MM.1S (cell line): ENCODE results near the gene BRICD5.

ENCODE experiments used
- DNase-seq: peaks from one replicate; pipeline ENCODE4 v3.0.0-alpha.2; 2015
- H2AFZ ChIP-seq: fragments of 300-600 bp; sonication (generic); 2 replicates; pipeline ENCODE4 v1.6.0; 2016; ENCODE audit warnings: antibody characterized with exemption, low read length
- H3F3A ChIP-seq: fragments of 300-600 bp; sonication (generic); 2 replicates; pipeline ENCODE4 v1.6.1; 2016; ENCODE audit warnings: mild to moderate bottlenecking, antibody characterized with exemption, low read length, moderate library complexity, mixed read lengths; ENCODE audit not compliant: insufficient read depth
- H3K27ac ChIP-seq: fragments of 300-600 bp; sonication (generic); 2 replicates; pipeline ENCODE4 v1.5.1; 2016; ENCODE audit warnings: mild to moderate bottlenecking, low read length
- H3K27me3 ChIP-seq: fragments of 300-600 bp; sonication (generic); replicated peaks from 2 replicates; pipeline ENCODE4 v1.6.0; 2016; ENCODE audit warnings: low read length; ENCODE audit not compliant: insufficient read depth
- H3K36me3 ChIP-seq: fragments of 300-600 bp; sonication (generic); replicated peaks from 2 replicates; pipeline ENCODE4 v1.6.1; 2016; ENCODE audit warnings: mild to moderate bottlenecking, low read length, mixed read lengths; ENCODE audit not compliant: insufficient read depth
- H3K4me1 ChIP-seq: fragments of 300-600 bp; sonication (generic); 2 replicates; pipeline ENCODE4 v1.6.1; 2016; ENCODE audit warnings: low read length, mixed read lengths
- H3K4me2 ChIP-seq: fragments of 300-600 bp; sonication (generic); 2 replicates; pipeline ENCODE4 v1.6.0; 2016; ENCODE audit warnings: low read depth, low read length
- H3K4me3 ChIP-seq: fragments of 300-600 bp; sonication (generic); 2 replicates; pipeline ENCODE4 v1.5.1; 2016; ENCODE audit warnings: low read length, mixed read lengths
- H3K79me2 ChIP-seq: fragments of 300-600 bp; sonication (generic); 2 replicates; pipeline ENCODE4 v1.6.1; 2016; ENCODE audit warnings: mixed run types, low read length, mixed read lengths
- H3K9ac ChIP-seq: fragments of 300-600 bp; sonication (generic); 2 replicates; pipeline ENCODE4 v1.6.1; 2016; ENCODE audit warnings: low read length, mixed read lengths
- H3K9me2 ChIP-seq: fragments of 300-600 bp; sonication (generic); replicated peaks from 2 replicates; pipeline ENCODE4 v1.6.1; 2016; ENCODE audit warnings: mild to moderate bottlenecking, low read length, mixed read lengths; ENCODE audit not compliant: insufficient read depth
- H3K9me3 ChIP-seq: fragments of 300-600 bp; sonication (generic); replicated peaks from 2 replicates; pipeline ENCODE4 v1.6.1; 2016; ENCODE audit warnings: mild to moderate bottlenecking, low read length, mixed read lengths; ENCODE audit not compliant: insufficient read depth
- H4K20me1 ChIP-seq: fragments of 300-600 bp; sonication (generic); 2 replicates; pipeline ENCODE4 v1.6.1; 2016; ENCODE audit warnings: mild to moderate bottlenecking, low read length, moderate library complexity, mixed read lengths; ENCODE audit not compliant: insufficient read depth
- CTCF ChIP-seq: fragments of 300-600 bp; sonication (generic); IDR thresholded peaks from 2 replicates; pipeline ENCODE4 v1.5.1; 2016; ENCODE audit warnings: antibody characterized with exemption, low read length, mixed read lengths
- EZH2 ChIP-seq: fragments of 300-600 bp; sonication (generic); optimal IDR thresholded peaks from 2 replicates; pipeline ENCODE3; 2017; ENCODE audit warnings: low read depth, mild to moderate bottlenecking, antibody characterized with exemption, low read length, mixed read lengths
- EZH2phosphoT487 ChIP-seq: fragments of 300-600 bp; sonication (generic); IDR thresholded peaks from 2 replicates; pipeline ENCODE4 v1.6.1; 2018; ENCODE audit warnings: antibody characterized with exemption, low read length

The BRICD5 gene

DNA sequence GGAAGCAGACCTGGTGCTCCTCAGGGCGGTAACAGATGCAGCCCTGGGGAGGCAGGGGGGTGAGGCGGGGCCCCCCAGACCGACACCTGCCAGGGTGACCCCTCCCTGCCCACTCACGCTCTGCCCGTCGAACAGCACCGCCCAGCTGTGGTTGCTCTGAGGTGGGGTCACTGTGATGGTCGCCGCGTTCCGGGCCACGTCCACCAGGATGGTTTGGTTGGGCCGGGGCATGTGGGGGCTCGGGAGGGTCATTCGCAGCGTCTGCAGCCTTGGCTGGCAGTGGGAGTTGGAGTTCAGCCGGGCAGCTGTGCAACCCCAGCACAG lies 692 bp downstream of the BRICD5 start:
- no peak overlapping the region for H3K4me2 ChIP-seq
- no peak overlapping the region for H3K9ac ChIP-seq
- no peak overlapping the region for H3K27ac ChIP-seq
- no peak for DNase-seq
- peaks cover 10% of the 10 kb centered on the region for H3K4me1 ChIP-seq
- H3K27me3 ChIP-seq: no peaks in the 10 kb centered on the region
- H3K9me3 ChIP-seq: no peaks in the 10 kb centered on the region
- H2AFZ ChIP-seq: no peak overlapping the region
- no peaks in the 10 kb centered on the region for H4K20me1 ChIP-seq
- H3K79me2 ChIP-seq: peaks cover 44% of the 10 kb centered on the region
- no peaks in the 10 kb centered on the region; the same call in 1 of the 2 replicates for H3K36me3 ChIP-seq
- TF ChIP-seq CTCF: no peak
- no peak for TF ChIP-seq EZH2phosphoT487
- TF ChIP-seq EZH2: no peak
- H3F3A ChIP-seq: no peaks in the 10 kb centered on the region; the same call in 1 of the 2 replicates
- H3K9me2 ChIP-seq: no peaks in the 10 kb centered on the region
- no peak overlapping the region for H3K4me3 ChIP-seq

- Histone ChIP-seq H3K27ac (no peak overlapping the region), H3F3A (peaks cover 3% of the 10 kb centered on the region; the same call in 1 of the 2 replicates), H4K20me1 (no peaks in the 10 kb centered on the region), H3K4me2 (no peak overlapping the region), H3K9me2 (no peaks in the 10 kb centered on the region), H2AFZ (no peak overlapping the region), H3K36me3 (no peaks in the 10 kb centered on the region; the same call in 1 of the 2 replicates), H3K79me2 (peaks cover 44% of the 10 kb centered on the region), H3K4me3 (no peak overlapping the region), H3K9me3 (no peaks in the 10 kb centered on the region), H3K4me1 (peaks cover 13% of the 10 kb centered on the region), H3K9ac (no peak overlapping the region), H3K27me3 (no peaks in the 10 kb centered on the region)
- no peak for DNase-seq
- TF ChIP-seq EZH2phosphoT487 (no peak), EZH2 (no peak), CTCF (no peak)
Observed at GRCh38 chr16:2209258-2210008, 1.2 kb downstream of the BRICD5 start.

- peaks cover 13% of the 10 kb centered on the region for H3K4me1 ChIP-seq
- H3K4me2 ChIP-seq: no peak overlapping the region
- H3K79me2 ChIP-seq: peaks cover 40% of the 10 kb centered on the region
- no peak overlapping the region for H3K9ac ChIP-seq
- peaks cover 3% of the 10 kb centered on the region; the same call in 1 of the 2 replicates for H3F3A ChIP-seq
- H3K9me3 ChIP-seq: no peaks in the 10 kb centered on the region
- no peaks in the 10 kb centered on the region for H4K20me1 ChIP-seq
- TF ChIP-seq EZH2phosphoT487 (no peak), CTCF (no peak), EZH2 (no peak)
- H3K4me3 ChIP-seq: no peak overlapping the region
- H3K9me2 ChIP-seq: no peaks in the 10 kb centered on the region
- H2AFZ ChIP-seq: no peak overlapping the region
- no peaks in the 10 kb centered on the region for H3K27me3 ChIP-seq
- no peaks in the 10 kb centered on the region; the same call in 1 of the 2 replicates for H3K36me3 ChIP-seq
- H3K27ac ChIP-seq: no peak overlapping the region
- no peak for DNase-seq
Observed at GRCh38 chr16:2208772-2209171, 1.9 kb downstream of the BRICD5 start.
